GM12873 (cell line): ENCODE data around the gene AVP.

ENCODE experiments used
- TF ChIP-seq, protein P1 (sequence below): IDR thresholded peaks from 2 replicates; pipeline ENCODE4 v1.5.1; 2012; ENCODE audit warnings: low read depth, mild to moderate bottlenecking, moderate library complexity, low read length, control low read depth; ENCODE audit not compliant: insufficient read depth; ENCODE audit errors: missing control alignments

Gene AVP

DNA sequence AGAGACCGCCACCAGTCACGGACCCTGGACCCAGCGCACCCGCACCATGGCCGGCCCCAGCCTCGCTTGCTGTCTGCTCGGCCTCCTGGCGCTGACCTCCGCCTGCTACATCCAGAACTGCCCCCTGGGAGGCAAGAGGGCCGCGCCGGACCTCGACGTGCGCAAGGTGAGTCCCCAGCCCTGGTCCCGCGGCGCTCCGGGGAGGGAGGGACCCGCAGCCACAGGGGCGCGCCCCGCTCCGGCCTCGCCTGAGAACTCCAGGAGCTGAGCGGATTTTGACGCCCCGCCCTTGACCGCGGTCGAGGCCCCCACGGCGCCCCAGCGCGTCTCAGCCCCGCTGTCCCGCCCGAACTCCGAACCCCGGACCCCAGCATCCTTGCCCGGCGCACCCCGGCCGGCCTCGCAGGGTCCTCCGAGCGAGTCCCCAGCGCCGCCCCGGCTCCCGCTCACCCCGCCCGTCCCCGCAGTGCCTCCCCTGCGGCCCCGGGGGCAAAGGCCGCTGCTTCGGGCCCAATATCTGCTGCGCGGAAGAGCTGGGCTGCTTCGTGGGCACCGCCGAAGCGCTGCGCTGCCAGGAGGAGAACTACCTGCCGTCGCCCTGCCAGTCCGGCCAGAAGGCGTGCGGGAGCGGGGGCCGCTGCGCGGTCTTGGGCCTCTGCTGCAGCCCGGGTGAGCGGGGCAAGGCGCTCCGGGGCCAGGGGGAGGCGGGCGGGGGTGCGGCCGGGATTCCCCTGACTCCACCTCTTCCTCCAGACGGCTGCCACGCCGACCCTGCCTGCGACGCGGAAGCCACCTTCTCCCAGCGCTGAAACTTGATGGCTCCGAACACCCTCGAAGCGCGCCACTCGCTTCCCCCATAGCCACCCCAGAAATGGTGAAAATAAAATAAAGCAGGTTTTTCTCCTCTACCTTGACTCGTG is 12.7 kb downstream of the AVP start, which contains the start of gene OXT:
Gene OXT (plus strand): TSS at position 11 of the 920 bp plus-strand sequence. CDS start 36 bp downstream, at position 47.
- TF ChIP-seq, protein P1, sequence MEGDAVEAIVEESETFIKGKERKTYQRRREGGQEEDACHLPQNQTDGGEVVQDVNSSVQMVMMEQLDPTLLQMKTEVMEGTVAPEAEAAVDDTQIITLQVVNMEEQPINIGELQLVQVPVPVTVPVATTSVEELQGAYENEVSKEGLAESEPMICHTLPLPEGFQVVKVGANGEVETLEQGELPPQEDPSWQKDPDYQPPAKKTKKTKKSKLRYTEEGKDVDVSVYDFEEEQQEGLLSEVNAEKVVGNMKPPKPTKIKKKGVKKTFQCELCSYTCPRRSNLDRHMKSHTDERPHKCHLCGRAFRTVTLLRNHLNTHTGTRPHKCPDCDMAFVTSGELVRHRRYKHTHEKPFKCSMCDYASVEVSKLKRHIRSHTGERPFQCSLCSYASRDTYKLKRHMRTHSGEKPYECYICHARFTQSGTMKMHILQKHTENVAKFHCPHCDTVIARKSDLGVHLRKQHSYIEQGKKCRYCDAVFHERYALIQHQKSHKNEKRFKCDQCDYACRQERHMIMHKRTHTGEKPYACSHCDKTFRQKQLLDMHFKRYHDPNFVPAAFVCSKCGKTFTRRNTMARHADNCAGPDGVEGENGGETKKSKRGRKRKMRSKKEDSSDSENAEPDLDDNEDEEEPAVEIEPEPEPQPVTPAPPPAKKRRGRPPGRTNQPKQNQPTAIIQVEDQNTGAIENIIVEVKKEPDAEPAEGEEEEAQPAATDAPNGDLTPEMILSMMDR, result no peak

DNA sequence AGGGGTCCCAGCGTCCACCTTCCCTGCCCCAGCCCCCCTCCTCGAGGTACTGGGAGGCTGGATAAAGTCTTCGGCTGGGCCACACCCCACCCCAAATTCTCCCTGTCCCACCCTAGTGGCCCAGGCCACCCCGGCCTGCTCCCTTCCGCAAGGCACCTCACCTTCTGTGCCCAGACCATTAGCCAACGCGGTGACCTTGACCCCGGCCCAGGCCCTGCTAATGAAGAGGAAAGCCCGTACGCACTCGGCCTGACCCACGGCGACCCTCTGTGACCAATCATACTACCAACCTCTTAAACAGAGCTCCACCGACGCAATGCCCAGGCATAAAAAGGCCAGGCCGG is 13.3 kb downstream of the AVP start:
- TF ChIP-seq, protein P1, result no peak

DNA sequence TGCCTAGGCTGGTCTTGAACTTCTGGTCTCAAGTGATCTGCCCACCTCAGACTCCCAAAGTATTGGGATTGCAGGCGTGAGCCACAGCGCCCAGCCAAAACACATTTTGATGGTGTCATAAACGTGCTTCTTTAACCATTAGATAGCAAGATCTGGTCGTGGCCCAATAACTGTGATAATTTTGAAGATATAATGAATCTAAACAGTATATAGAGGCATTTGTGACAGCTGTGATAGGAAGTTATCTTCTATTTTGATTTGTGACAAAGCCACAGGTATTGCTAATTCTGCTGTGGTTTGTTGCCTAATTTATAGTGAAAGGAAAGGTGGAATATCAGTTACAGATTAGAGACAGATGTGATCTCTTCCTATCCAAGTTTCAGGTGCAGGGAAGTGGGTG is 13.8 kb downstream of the AVP start:
- TF ChIP-seq, protein P1, result no peak

DNA sequence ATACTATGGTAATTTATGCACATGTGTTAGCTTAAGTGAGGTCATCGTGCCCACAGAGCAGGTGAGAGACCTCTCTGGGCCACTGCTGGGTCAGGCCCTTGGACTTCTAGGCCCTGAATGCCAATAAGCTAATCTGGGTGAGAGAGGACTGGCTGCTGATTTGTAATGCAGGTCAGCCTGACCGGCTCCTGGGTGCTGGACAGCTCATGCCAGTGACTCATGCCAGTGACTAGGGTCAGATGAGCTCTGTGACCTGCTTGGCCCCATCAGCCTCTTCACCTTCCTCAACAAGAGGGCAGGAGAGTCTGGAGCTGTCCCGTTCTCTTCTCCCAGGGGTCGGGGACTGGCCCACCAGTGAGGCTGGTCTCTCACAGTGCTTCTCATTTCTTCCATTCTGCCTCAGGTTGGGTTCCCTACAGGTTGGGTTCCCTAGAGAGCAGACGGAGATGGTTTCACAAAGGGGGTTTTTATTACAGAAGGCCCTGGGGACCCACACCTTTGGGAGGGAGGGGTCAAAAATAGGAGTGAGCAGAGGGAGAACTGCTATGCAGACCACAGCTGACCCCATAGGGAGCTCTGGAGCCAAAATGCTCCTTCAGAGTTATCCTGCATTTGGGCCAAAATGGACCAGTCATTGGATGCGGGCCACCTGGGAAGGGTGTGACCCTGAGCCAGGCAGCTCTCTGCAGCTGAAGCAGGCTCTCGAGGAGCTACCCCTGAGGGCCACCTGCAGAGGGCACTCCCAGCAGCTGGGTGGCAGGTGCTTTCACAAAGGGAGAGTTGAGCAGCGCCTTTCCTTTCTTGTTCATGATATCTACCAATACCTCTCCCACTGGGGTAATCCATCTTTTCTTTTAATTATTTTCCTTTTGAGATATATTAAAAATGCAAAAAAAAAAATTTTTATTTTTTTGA is 15.3 kb downstream of the AVP start:
- TF ChIP-seq, protein P1, result peak; percentile 46

DNA sequence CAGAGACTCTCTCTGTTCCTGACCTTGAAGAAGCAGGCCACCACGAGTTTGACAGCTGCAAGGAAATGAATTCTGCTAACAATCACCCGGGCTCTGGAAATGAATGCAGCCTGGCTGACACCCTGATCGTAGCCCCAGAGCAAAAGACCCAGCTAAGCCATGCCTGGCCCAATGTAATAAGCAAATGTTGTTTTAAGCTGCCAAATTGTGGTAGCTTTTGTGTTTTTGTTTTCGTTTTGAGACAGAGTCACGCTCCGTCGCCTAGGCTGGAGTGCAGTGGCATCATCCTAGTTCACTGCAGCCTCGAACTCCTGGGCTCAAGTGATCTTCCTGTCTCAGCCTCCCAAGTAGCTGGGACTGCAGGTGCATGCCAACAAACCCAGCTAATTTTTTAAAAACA is 16.4 kb downstream of the AVP start:
- TF ChIP-seq, protein P1, result no peak

DNA sequence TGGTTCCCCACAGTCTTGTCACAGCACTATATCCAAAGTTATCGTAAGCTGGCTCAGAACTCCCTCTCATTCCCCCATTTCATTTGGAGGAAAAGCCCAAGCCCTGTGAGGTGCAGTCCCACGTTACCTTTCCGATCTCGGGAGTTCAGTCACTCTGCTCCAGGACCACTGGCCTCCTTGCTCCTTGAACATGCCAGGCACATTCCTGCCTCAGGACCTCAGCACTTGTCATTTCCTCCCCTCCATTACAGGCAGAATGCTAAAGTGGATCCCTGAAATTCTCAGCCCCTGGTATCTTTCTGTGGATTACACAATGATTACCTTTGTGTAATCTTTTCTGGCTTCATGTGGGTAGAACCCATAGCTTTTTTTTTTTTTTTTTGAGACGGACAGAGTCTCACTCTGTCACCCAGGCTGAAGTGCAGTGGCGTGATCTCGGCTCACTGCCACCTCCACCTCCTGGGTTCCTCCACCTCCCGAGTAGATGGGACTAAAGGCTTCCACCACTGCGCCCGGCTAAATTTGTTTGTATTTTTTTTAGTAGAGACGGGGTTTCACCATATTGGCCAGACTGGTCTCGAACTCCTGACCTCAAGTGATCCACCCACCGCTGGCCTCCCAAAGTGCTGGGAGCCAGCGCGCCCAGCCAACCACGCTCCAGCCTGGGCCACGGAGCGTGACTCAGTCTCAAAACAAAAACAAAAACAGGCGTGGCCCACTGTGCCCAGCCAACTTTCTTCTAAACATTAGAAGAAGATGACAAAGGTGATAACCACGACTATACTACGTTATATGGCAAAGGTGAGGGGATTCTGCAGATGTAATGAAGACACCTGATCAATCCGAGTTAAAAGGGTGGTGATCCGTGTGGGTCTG is 17.1 kb downstream of the AVP start:
- TF ChIP-seq, protein P1, result no peak
